ENCODE data around the gene SRBD1.

Gene SRBD1

GRCh38 chr2:45390861-45391260 lies 220.2 kb downstream of the SRBD1 start:
- H3K9me3 ChIP-seq (ENCODE audit: control insufficient read depth in 1 of 2, low read length in 2 of 2) = no peaks in the 10 kb centered on the region
- no peak overlapping the region for H3K4me3 ChIP-seq (ENCODE audit: low read depth in 1 of 2, low read length in 2 of 2)
- no peak overlapping the region for H3K9ac ChIP-seq (ENCODE audit: low read depth in 1 of 2, low read length in 2 of 2)
- no peaks in the 10 kb centered on the region for H3K4me1 ChIP-seq (ENCODE audit: control insufficient read depth in 1 of 2, insufficient read depth in 2 of 2, low read length in 2 of 2)
- no peaks in the 10 kb centered on the region for H3K27me3 ChIP-seq (ENCODE audit: control insufficient read depth in 1 of 2, insufficient read depth in 2 of 2, low read length in 2 of 2)
- peaks cover 3 to 19% of the 10 kb centered on the region in 2 donors for H3K36me3 ChIP-seq (ENCODE audit: control insufficient read depth in 1 of 2, insufficient read depth in 2 of 2, low read length in 2 of 2)
- no peak overlapping the region for H3K27ac ChIP-seq (ENCODE audit: low read depth, low read length)

- peaks cover 3 to 19% of the 10 kb centered on the region in 2 donors for H3K36me3 ChIP-seq (ENCODE audit: control insufficient read depth in 1 of 2, insufficient read depth in 2 of 2, low read length in 2 of 2)
- H3K9ac ChIP-seq (ENCODE audit: low read depth in 1 of 2, low read length in 2 of 2) = no peak overlapping the region
- H3K9me3 ChIP-seq (ENCODE audit: control insufficient read depth in 1 of 2, low read length in 2 of 2) = no peaks in the 10 kb centered on the region
- no peaks in the 10 kb centered on the region for H3K4me1 ChIP-seq (ENCODE audit: control insufficient read depth in 1 of 2, insufficient read depth in 2 of 2, low read length in 2 of 2)
- H3K27me3 ChIP-seq (ENCODE audit: control insufficient read depth in 1 of 2, insufficient read depth in 2 of 2, low read length in 2 of 2) = no peaks in the 10 kb centered on the region
- no peak overlapping the region for H3K4me3 ChIP-seq (ENCODE audit: low read depth in 1 of 2, low read length in 2 of 2)
- H3K27ac ChIP-seq (ENCODE audit: low read depth, low read length) = no peak overlapping the region
These were observed 220.6 kb downstream of the SRBD1 start for GRCh38 chr2:45390441-45390840.

- Histone ChIP-seq H3K36me3 (ENCODE audit: control insufficient read depth in 1 of 2, insufficient read depth in 2 of 2, low read length in 2 of 2) (peaks cover 3 to 16% of the 10 kb centered on the region in 2 donors), H3K27ac (ENCODE audit: low read depth, low read length) (no peak overlapping the region), H3K9ac (ENCODE audit: low read depth in 1 of 2, low read length in 2 of 2) (no peak overlapping the region), H3K9me3 (ENCODE audit: control insufficient read depth in 1 of 2, low read length in 2 of 2) (no peaks in the 10 kb centered on the region), H3K4me3 (ENCODE audit: low read depth in 1 of 2, low read length in 2 of 2) (no peak overlapping the region), H3K4me1 (ENCODE audit: control insufficient read depth in 1 of 2, insufficient read depth in 2 of 2, low read length in 2 of 2) (no peaks in the 10 kb centered on the region), H3K27me3 (ENCODE audit: control insufficient read depth in 1 of 2, insufficient read depth in 2 of 2, low read length in 2 of 2) (no peaks in the 10 kb centered on the region)
These were observed 222.4 kb downstream of the SRBD1 start for GRCh38 chr2:45388541-45389100.

DNA sequence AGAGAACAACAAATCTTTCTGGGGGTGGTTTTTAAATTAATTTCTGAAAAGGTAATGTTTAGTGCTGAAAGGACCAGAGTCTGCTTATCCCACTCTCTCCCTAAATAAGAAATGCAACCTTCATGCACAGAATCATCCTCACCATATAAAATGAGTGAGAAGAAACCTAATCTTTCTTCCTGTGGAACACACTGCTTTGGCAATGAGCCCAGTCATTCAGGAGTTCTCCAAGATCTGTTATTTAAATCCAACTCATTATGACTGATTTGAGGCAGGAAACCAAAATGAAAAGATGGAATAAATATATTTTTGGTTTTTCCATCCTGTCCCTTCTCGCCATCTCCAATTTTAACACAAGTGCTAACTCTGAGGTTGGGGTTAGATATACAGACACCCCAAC lies 228.3 kb downstream of the SRBD1 start:
- peaks cover 0 to 6% of the 10 kb centered on the region in 2 donors for H3K4me1 ChIP-seq (ENCODE audit: control insufficient read depth in 1 of 2, insufficient read depth in 2 of 2, low read length in 2 of 2)
- H3K9ac ChIP-seq (ENCODE audit: low read depth in 1 of 2, low read length in 2 of 2) = no peak overlapping the region
- peaks cover 3 to 4% of the 10 kb centered on the region in 2 donors for H3K36me3 ChIP-seq (ENCODE audit: control insufficient read depth in 1 of 2, insufficient read depth in 2 of 2, low read length in 2 of 2)
- H3K27me3 ChIP-seq (ENCODE audit: control insufficient read depth in 1 of 2, insufficient read depth in 2 of 2, low read length in 2 of 2) = no peaks in the 10 kb centered on the region
- H3K27ac ChIP-seq (ENCODE audit: low read depth, low read length) = no peak overlapping the region
- H3K9me3 ChIP-seq (ENCODE audit: control insufficient read depth in 1 of 2, low read length in 2 of 2) = no peaks in the 10 kb centered on the region
- H3K4me3 ChIP-seq (ENCODE audit: low read depth in 1 of 2, low read length in 2 of 2) = no peak overlapping the region

GRCh38 chr2:45380131-45380836 lies 230.8 kb downstream of the SRBD1 start:
- Histone ChIP-seq H3K36me3 (ENCODE audit: control insufficient read depth in 1 of 2, insufficient read depth in 2 of 2, low read length in 2 of 2) (no peaks in the 10 kb centered on the region), H3K4me3 (ENCODE audit: low read depth in 1 of 2, low read length in 2 of 2) (no peak overlapping the region), H3K27me3 (ENCODE audit: control insufficient read depth in 1 of 2, insufficient read depth in 2 of 2, low read length in 2 of 2) (no peaks in the 10 kb centered on the region), H3K27ac (ENCODE audit: low read depth, low read length) (no peak overlapping the region), H3K9ac (ENCODE audit: low read depth in 1 of 2, low read length in 2 of 2) (no peak overlapping the region), H3K4me1 (ENCODE audit: control insufficient read depth in 1 of 2, insufficient read depth in 2 of 2, low read length in 2 of 2) (peaks cover 0 to 6% of the 10 kb centered on the region in 2 donors), H3K9me3 (ENCODE audit: control insufficient read depth in 1 of 2, low read length in 2 of 2) (no peaks in the 10 kb centered on the region)

- H3K27me3 ChIP-seq (ENCODE audit: control insufficient read depth in 1 of 2, insufficient read depth in 2 of 2, low read length in 2 of 2) = no peaks in the 10 kb centered on the region
- no peaks in the 10 kb centered on the region for H3K9me3 ChIP-seq (ENCODE audit: control insufficient read depth in 1 of 2, low read length in 2 of 2)
- no peak overlapping the region for H3K27ac ChIP-seq (ENCODE audit: low read depth, low read length)
- no peaks in the 10 kb centered on the region for H3K36me3 ChIP-seq (ENCODE audit: control insufficient read depth in 1 of 2, insufficient read depth in 2 of 2, low read length in 2 of 2)
- peaks cover 0 to 6% of the 10 kb centered on the region in 2 donors for H3K4me1 ChIP-seq (ENCODE audit: control insufficient read depth in 1 of 2, insufficient read depth in 2 of 2, low read length in 2 of 2)
- H3K4me3 ChIP-seq (ENCODE audit: low read depth in 1 of 2, low read length in 2 of 2) = no peak overlapping the region
- H3K9ac ChIP-seq (ENCODE audit: low read depth in 1 of 2, low read length in 2 of 2) = no peak overlapping the region
These were observed 231.5 kb downstream of the SRBD1 start for GRCh38 chr2:45379399-45380087.

DNA sequence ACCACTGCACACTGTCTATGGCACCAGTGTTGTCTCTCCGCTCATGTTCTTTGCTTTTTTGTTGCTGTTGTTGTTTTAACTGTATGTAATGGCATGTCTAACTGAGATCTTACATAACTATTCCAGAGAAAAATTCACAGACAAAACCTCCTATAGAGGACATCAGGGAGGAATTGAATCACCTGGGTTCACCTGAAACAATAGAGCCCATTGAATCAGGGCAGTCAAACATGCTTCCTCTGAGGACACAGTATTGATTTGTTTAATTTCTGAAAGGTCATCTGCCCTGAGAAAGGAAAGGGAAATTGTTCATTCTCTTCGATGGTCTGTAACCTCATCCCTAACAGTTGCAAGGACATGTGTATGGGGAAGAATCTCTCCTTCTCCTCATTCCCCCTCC lies 237.5 kb downstream of the SRBD1 start:
- no peaks in the 10 kb centered on the region for H3K4me1 ChIP-seq (ENCODE audit: control insufficient read depth in 1 of 2, insufficient read depth in 2 of 2, low read length in 2 of 2)
- no peaks in the 10 kb centered on the region for H3K27me3 ChIP-seq (ENCODE audit: control insufficient read depth in 1 of 2, insufficient read depth in 2 of 2, low read length in 2 of 2)
- H3K4me3 ChIP-seq (ENCODE audit: low read depth in 1 of 2, low read length in 2 of 2) = no peak overlapping the region
- H3K36me3 ChIP-seq (ENCODE audit: control insufficient read depth in 1 of 2, insufficient read depth in 2 of 2, low read length in 2 of 2) = no peaks in the 10 kb centered on the region
- no peak overlapping the region for H3K9ac ChIP-seq (ENCODE audit: low read depth in 1 of 2, low read length in 2 of 2)
- no peaks in the 10 kb centered on the region for H3K9me3 ChIP-seq (ENCODE audit: control insufficient read depth in 1 of 2, low read length in 2 of 2)
- no peak overlapping the region for H3K27ac ChIP-seq (ENCODE audit: low read depth, low read length)

GRCh38 chr2:45370369-45370768 lies 240.7 kb downstream of the SRBD1 start:
- Histone ChIP-seq H3K9me3 (ENCODE audit: control insufficient read depth in 1 of 2, low read length in 2 of 2) (no peaks in the 10 kb centered on the region), H3K9ac (ENCODE audit: low read depth in 1 of 2, low read length in 2 of 2) (no peak overlapping the region), H3K36me3 (ENCODE audit: control insufficient read depth in 1 of 2, insufficient read depth in 2 of 2, low read length in 2 of 2) (no peaks in the 10 kb centered on the region), H3K27ac (ENCODE audit: low read depth, low read length) (no peak overlapping the region), H3K27me3 (ENCODE audit: control insufficient read depth in 1 of 2, insufficient read depth in 2 of 2, low read length in 2 of 2) (no peaks in the 10 kb centered on the region), H3K4me1 (ENCODE audit: control insufficient read depth in 1 of 2, insufficient read depth in 2 of 2, low read length in 2 of 2) (no peaks in the 10 kb centered on the region), H3K4me3 (ENCODE audit: low read depth in 1 of 2, low read length in 2 of 2) (no peak overlapping the region)

DNA sequence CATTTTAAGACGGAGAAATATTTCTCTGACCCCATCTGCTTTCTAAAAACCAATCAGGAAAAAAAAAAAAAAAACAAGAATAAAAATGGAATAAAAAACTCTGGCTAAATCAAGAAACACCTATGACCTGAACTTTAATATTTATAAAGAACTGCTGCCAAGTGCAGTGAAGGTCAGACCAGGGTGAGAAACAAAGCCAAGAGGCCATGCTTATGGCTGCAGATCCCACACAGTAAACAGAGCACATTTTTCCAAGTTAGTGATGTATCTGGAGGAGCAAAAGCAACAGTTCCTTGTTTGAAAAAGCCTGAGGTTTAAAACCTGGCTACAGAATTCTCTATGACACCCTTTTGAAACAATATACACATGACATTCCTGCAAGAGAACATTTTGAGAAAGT lies 242.3 kb downstream of the SRBD1 start:
- Histone ChIP-seq H3K4me3 (ENCODE audit: low read depth in 1 of 2, low read length in 2 of 2) (no peak overlapping the region), H3K9ac (ENCODE audit: low read depth in 1 of 2, low read length in 2 of 2) (no peak overlapping the region), H3K36me3 (ENCODE audit: control insufficient read depth in 1 of 2, insufficient read depth in 2 of 2, low read length in 2 of 2) (no peaks in the 10 kb centered on the region), H3K27me3 (ENCODE audit: control insufficient read depth in 1 of 2, insufficient read depth in 2 of 2, low read length in 2 of 2) (no peaks in the 10 kb centered on the region), H3K27ac (ENCODE audit: low read depth, low read length) (no peak overlapping the region), H3K9me3 (ENCODE audit: control insufficient read depth in 1 of 2, low read length in 2 of 2) (no peaks in the 10 kb centered on the region), H3K4me1 (ENCODE audit: control insufficient read depth in 1 of 2, insufficient read depth in 2 of 2, low read length in 2 of 2) (no peaks in the 10 kb centered on the region)

DNA sequence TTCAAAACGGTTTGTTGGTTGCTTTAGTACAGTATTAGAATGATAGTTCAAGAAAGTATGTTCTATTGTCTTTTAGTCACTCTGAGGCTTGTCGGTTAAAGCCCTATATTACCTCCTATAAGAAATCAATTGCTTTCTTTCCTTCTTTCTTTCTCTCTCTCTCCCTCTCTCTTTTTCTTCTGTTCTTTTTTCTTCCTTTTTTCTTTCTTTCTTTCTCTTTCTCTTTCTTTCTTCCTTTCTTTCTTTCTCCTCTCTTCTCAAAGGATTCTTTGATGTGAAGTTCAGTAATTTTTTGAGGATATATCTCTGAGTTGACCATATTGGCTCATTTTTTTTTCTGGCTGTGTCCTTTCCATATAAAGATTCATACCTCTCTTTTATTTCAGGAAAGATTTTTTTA lies 249.4 kb downstream of the SRBD1 start:
- Histone ChIP-seq H3K4me3 (ENCODE audit: low read depth in 1 of 2, low read length in 2 of 2) (no peak overlapping the region), H3K9me3 (ENCODE audit: control insufficient read depth in 1 of 2, low read length in 2 of 2) (no peaks in the 10 kb centered on the region), H3K4me1 (ENCODE audit: control insufficient read depth in 1 of 2, insufficient read depth in 2 of 2, low read length in 2 of 2) (no peaks in the 10 kb centered on the region), H3K27ac (ENCODE audit: low read depth, low read length) (no peak overlapping the region), H3K9ac (ENCODE audit: low read depth in 1 of 2, low read length in 2 of 2) (no peak overlapping the region), H3K36me3 (ENCODE audit: control insufficient read depth in 1 of 2, insufficient read depth in 2 of 2, low read length in 2 of 2) (no peaks in the 10 kb centered on the region), H3K27me3 (ENCODE audit: control insufficient read depth in 1 of 2, insufficient read depth in 2 of 2, low read length in 2 of 2) (no peaks in the 10 kb centered on the region)
